Nephron progenitor cell (in vitro differentiated cells): ENCODE results near the gene ITPR1.
"Not testable (repeated sequence)": the region's sequence is repeated elsewhere in the genome, so short reads cannot be mapped to it uniquely, and the experiment has no call there.

Experiments
- DNase-seq: peaks from one replicate; pipeline ENCODE4 v3.0.0; 2021
- H3K27ac Mint-ChIP-seq: 2 replicates; pipeline ENCODE4 v1.8.0; 2021; ENCODE audit warnings: mild to moderate bottlenecking, moderate library complexity, mixed read lengths
- H3K27me3 Mint-ChIP-seq: 2 replicates; pipeline ENCODE4 v1.8.0; 2021; ENCODE audit warnings: mild to moderate bottlenecking, low read depth, mixed read lengths; ENCODE audit not compliant: poor library complexity
- H3K36me3 Mint-ChIP-seq: 2 replicates; pipeline ENCODE4 v1.8.0; 2021; ENCODE audit warnings: low read depth, mixed read lengths
- H3K4me1 Mint-ChIP-seq: 2 replicates; pipeline ENCODE4 v1.8.0; 2021; ENCODE audit warnings: mixed read lengths
- H3K4me3 Mint-ChIP-seq: 2 replicates; pipeline ENCODE4 v1.8.0; 2021; ENCODE audit warnings: mild to moderate bottlenecking, moderate library complexity, mixed read lengths
- H3K9me3 Mint-ChIP-seq: 2 replicates; pipeline ENCODE4 v1.8.0; 2021; ENCODE audit warnings: mild to moderate bottlenecking, moderate library complexity, mixed read lengths
- TF ChIP-seq, protein P1 (sequence below): fragments of 200-600 bp; sonication (generic); IDR thresholded peaks from 2 replicates; pipeline ENCODE4 v1.5.0; 2021; ENCODE audit warnings: antibody characterized with exemption

Gene ITPR1

DNA sequence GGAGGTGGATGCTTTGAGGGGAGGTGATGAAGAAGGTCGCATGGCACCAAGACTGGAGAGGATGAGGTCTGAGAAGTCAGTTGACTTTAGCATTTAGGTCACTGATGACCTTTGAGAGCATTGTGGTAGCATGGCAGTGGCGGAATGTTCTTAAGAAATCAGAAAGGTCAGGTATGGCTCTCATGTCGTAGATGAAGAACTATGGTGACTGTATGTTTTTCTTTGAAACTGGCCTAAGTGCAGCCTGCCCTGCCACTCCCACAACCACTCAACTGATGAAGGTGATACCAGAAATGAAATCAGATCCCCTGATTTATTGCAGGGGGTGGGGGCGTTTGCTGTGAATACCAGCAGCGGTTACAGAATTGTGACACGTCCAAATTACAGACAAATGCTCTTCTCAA, 102.6 kb downstream of the ITPR1 start:
- no peaks in the 10 kb centered on the region for H3K27me3 Mint-ChIP-seq
- peak overlapping the region; percentile 8 for H3K4me3 Mint-ChIP-seq
- TF ChIP-seq, protein P1, sequence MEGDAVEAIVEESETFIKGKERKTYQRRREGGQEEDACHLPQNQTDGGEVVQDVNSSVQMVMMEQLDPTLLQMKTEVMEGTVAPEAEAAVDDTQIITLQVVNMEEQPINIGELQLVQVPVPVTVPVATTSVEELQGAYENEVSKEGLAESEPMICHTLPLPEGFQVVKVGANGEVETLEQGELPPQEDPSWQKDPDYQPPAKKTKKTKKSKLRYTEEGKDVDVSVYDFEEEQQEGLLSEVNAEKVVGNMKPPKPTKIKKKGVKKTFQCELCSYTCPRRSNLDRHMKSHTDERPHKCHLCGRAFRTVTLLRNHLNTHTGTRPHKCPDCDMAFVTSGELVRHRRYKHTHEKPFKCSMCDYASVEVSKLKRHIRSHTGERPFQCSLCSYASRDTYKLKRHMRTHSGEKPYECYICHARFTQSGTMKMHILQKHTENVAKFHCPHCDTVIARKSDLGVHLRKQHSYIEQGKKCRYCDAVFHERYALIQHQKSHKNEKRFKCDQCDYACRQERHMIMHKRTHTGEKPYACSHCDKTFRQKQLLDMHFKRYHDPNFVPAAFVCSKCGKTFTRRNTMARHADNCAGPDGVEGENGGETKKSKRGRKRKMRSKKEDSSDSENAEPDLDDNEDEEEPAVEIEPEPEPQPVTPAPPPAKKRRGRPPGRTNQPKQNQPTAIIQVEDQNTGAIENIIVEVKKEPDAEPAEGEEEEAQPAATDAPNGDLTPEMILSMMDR: no peak
- H3K9me3 Mint-ChIP-seq: peaks cover 57% of the 10 kb centered on the region
- peak; percentile 45 for DNase-seq
- peaks cover 60% of the 10 kb centered on the region for H3K36me3 Mint-ChIP-seq
- peaks cover 87% of the 10 kb centered on the region for H3K4me1 Mint-ChIP-seq
- H3K27ac Mint-ChIP-seq: peak overlapping the region; percentile 98

DNA sequence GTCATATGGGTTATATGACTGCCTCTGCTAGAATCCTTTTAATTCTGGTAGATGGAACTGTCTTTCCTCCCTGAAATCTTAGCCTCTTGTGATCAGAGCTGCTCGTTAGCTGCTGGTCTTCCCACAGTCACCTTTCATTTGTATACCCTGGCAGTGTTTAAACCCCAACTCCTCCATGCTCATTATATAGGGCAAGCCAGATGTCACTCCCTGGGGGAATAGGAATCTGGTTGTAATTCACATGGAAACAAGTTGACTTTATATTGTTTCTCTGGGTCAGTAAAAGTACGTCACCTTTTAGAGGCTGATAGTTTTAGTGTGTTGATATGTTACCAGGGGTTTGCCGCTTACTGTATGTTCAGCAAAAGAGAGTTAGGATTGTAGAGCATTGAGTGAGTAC, 103.5 kb downstream of the ITPR1 start:
- peak overlapping the region; percentile 98 for H3K27ac Mint-ChIP-seq
- H3K4me3 Mint-ChIP-seq: peak overlapping the region; percentile 71

DNA sequence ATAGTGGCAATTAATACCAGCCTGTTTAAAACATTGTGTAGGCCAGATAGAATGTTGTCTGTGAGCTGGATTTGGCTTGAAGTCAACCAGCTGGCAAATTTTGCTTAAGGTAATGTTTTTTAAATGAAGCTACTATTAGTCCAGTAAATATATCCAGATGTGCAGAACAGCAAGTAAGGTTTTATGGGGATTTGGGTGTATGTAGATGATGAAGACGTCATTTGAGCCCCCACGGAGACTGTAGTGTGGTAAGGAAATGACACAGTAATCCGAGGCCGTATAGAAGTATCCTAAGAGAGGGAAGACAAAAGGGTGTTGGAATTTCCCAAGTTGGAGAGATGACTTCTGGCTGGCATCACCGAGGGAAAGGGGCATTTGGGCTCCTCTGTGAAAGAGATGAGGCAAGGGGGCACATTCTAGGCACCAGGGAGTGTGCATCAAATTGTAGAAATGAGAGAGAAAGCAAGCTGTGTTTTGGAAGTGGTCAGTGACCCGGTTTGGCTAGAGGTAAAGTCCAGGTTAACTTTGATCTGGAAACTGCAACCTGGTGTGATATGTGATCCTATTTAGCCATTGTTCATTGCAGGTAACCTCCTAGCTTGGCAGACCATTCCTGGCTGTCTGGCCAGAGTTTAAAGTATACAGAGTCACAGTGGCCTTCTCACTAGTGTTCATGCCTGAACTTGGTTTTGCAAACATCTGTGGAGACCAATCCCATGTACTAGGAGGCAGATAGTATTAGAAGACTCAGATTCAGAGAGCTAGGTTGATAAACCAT, 104.2 kb downstream of the ITPR1 start:
- Mint-ChIP-seq H3K36me3 (peaks cover 52% of the 10 kb centered on the region), H3K27ac (peak overlapping the region; percentile 98), H3K27me3 (no peaks in the 10 kb centered on the region), H3K4me1 (peaks cover 87% of the 10 kb centered on the region), H3K9me3 (peaks cover 53% of the 10 kb centered on the region), H3K4me3 (peak overlapping the region; percentile 71)
- TF ChIP-seq, protein P1: no peak
- DNase-seq: no peak

More for the DNA sequence above, 103.5 kb downstream of the ITPR1 start:
- Mint-ChIP-seq H3K4me1 (peaks cover 94% of the 10 kb centered on the region), H3K36me3 (peaks cover 57% of the 10 kb centered on the region), H3K27me3 (no peaks in the 10 kb centered on the region), H3K9me3 (peaks cover 55% of the 10 kb centered on the region)
- DNase-seq: peak; percentile 36
- TF ChIP-seq, protein P1: no peak

DNA sequence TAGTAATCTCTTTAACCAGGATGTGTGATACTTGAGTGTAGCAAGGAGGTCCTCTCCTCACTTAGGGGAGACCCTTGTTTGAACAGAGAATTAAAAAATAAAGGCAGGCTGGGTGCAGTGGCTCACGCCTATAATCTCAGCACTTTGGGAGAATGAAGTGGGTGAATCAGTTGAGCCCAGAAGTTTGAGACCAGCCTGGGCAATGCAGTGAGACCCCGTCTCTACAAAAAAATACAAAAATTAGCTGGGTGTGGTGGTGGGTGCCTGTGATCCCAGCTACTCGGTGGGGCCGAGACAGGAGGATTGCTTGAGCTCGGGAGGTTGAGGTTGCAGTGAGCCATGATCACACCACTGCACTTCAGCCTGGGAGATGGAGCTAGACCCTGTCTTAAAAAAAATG, 105.1 kb downstream of the ITPR1 start:
- Mint-ChIP-seq H3K4me3 (peak overlapping the region; percentile 64), H3K36me3 (peaks cover 51% of the 10 kb centered on the region), H3K27ac (peak overlapping the region; percentile 98), H3K4me1 (peaks cover 84% of the 10 kb centered on the region), H3K9me3 (peaks cover 50% of the 10 kb centered on the region)
- H3K27me3 Mint-ChIP-seq, DNase-seq: not testable (repeated sequence)

DNA sequence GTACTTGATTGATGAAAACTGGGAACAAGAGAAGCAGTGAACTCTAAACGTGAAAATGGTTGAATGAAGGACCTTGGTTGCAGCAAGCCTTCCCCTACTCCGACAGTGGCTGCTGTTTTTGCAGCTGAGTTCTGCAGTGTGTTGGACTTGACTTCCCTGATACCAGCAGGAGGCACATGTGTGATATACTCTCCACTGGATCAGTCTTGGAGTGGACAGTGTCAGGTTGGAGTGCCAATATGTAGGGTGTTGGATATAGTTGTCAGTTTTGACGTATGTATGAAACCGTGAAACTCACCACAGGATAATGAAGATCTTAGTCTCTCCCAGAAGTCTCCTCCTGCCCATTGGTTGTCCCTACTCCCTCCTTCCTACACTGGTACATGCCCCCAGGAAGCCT, 106.5 kb downstream of the ITPR1 start:
- TF ChIP-seq, protein P1: no peak
- Mint-ChIP-seq H3K9me3 (peaks cover 36% of the 10 kb centered on the region), H3K4me1 (peaks cover 80% of the 10 kb centered on the region), H3K36me3 (peaks cover 47% of the 10 kb centered on the region), H3K4me3 (peak overlapping the region; percentile 55), H3K27me3 (no peaks in the 10 kb centered on the region), H3K27ac (peak overlapping the region; percentile 93)
- DNase-seq: no peak

DNA sequence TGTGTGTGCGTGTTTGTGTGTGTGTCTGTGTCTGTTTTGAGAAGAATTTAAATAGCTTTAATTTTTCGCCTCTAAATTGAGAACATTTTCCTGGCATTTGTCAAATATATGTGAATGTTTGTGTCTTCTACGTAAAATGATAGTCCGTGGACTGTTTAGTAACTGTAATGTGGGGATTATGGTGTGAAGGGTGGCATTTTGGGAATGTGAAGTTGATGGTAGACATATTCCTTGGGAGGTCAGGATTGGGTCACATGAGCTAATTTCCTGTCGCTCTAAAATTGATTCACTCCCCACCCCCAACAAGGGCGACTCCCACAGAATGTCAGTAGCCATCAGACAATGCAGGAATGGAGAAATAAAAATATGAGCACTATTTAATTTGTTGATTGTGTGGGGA, 107.3 kb downstream of the ITPR1 start:
- H3K27ac Mint-ChIP-seq: peak overlapping the region; percentile 93
- TF ChIP-seq, protein P1: no peak
- H3K4me1 Mint-ChIP-seq: peaks cover 76% of the 10 kb centered on the region
- H3K9me3 Mint-ChIP-seq: peaks cover 28% of the 10 kb centered on the region
- DNase-seq: no peak
- H3K27me3 Mint-ChIP-seq: no peaks in the 10 kb centered on the region
- H3K36me3 Mint-ChIP-seq: peaks cover 40% of the 10 kb centered on the region
- H3K4me3 Mint-ChIP-seq: peak overlapping the region; percentile 55
